HCT116 (cell line): ENCODE results near the gene WDFY2. TPM values are rescaled to one million over a fixed set of nuclear protein-coding genes. Genes with fewer than 3 reads are reported as not detected.

Experiments used
- ATAC-seq: fragments of 200-7000 bp; cut with Tn5 transposase; 2 replicates; pipeline ENCODE4 v1.9.1; 2020; ENCODE audit warnings: mild to moderate bottlenecking, moderate library complexity
- BruUV-seq: library from RNA; stranded (reverse); fragments of 400-500 nt; replicated peaks from 2 replicates; lab custom pipeline; 2021; lab: Mats Ljungman, UMichigan
- CTCF ChIA-PET: fragments of 300-600 bp; sonication (Branson Sonifier 250); formaldehyde crosslinking; loops from one replicate; lab custom pipeline; 2021; ENCODE audit warnings: antibody characterized with exemption; lab: Charles Lee
- POLR2A ChIA-PET: fragments of 300-600, 350-600 bp; sonication (Branson Sonifier 250); formaldehyde crosslinking; loops from one replicate; lab custom pipeline; 2021; ENCODE audit warnings: antibody characterized with exemption; lab: Charles Lee
- RAD21 ChIA-PET, 2 experiments: fragments of 300-600 bp; sonication (Branson Sonifier 250); formaldehyde crosslinking; loops; one replicate each; lab custom pipeline; 2023; ENCODE audit warnings: low total read pairs in 2 of 2; ENCODE audit not compliant: uncharacterized antibody in 2 of 2, unreplicated experiment in 2 of 2, low non-redundant PET in 1 of 2; lab: Charles Lee
- DNase-seq: peaks from one replicate; pipeline ENCODE4 v3.0.0-alpha.2; 2010; ENCODE audit warnings: low read depth, low spot score
- H2AFZ ChIP-seq: fragments of 200-600 bp; shearing (Covaris generic), sonication (generic); 2 replicates; pipeline ENCODE4 v1.6.1; 2017; ENCODE audit warnings: low read depth, mixed run types, mixed read lengths, antibody characterized with exemption, low read length; ENCODE audit not compliant: poor library complexity, severe bottlenecking
- H3K27ac ChIP-seq: 2 replicates; pipeline ENCODE4 v1.5.1; 2012; ENCODE audit warnings: low read depth, low read length
- H3K27me3 ChIP-seq: fragments of 200-600 bp; sonication (generic); 2 replicates; pipeline ENCODE4 v1.6.1; 2016; ENCODE audit warnings: mixed run types, low read length, mixed read lengths; ENCODE audit not compliant: insufficient read depth
- H3K36me3 ChIP-seq, 2 experiments: fragments of 200-500 bp in 1 of 2; fragments of 200-600 bp in 1 of 2; sonication (Bioruptor generic) in 1 of 2; sonication (generic) in 1 of 2; 2 replicates each; pipeline versions ENCODE4 v1.5.1 to v1.6.1; 2014 to 2016; ENCODE audit warnings: low read length in 2 of 2, inconsistent platforms in 1 of 2, mixed read lengths in 1 of 2, mixed run types in 1 of 2; ENCODE audit not compliant: insufficient read depth in 2 of 2, control insufficient read depth in 1 of 2
- H3K4me1 ChIP-seq, 2 experiments: fragments of 200-600 bp in 1 of 2; sonication (generic) in 1 of 2; 2 replicates each; pipeline versions ENCODE4 v1.5.1 to v1.6.1; 2012 to 2017; ENCODE audit warnings: low read length in 2 of 2, inconsistent platforms in 1 of 2, mild to moderate bottlenecking in 1 of 2, mixed read lengths in 1 of 2, mixed run types in 1 of 2, moderate library complexity in 1 of 2; ENCODE audit not compliant: insufficient read depth in 2 of 2, control insufficient read depth in 1 of 2
- H3K4me2 ChIP-seq: fragments of 200-600 bp; sonication (generic); 2 replicates; pipeline ENCODE4 v1.6.1; 2017; ENCODE audit warnings: mixed run types, low read length, mixed read lengths
- H3K4me3 ChIP-seq, 2 experiments: fragments of 200-600 bp in 1 of 2; sonication (generic) in 1 of 2; replicated peaks in 1 of 2; 2 replicates each; pipeline ENCODE4 v1.5.1; 2011 to 2016; ENCODE audit warnings: low read length in 2 of 2, control low read depth in 1 of 2, low read depth in 1 of 2, mild to moderate bottlenecking in 1 of 2, mixed read lengths in 1 of 2, mixed run types in 1 of 2
- H3K79me2 ChIP-seq: fragments of 200-600 bp; sonication (generic); 2 replicates; pipeline ENCODE4 v1.6.1; 2017; ENCODE audit warnings: mild to moderate bottlenecking, mixed run types, low read length, moderate library complexity, mixed read lengths; ENCODE audit not compliant: insufficient read depth
- H3K9ac ChIP-seq: fragments of 200-600 bp; sonication (generic); 2 replicates; pipeline ENCODE4 v1.6.1; 2016; ENCODE audit warnings: low read length, mixed read lengths
- H3K9me2 ChIP-seq: fragments of 200-600 bp; sonication (generic), shearing (Covaris generic); 2 replicates; pipeline ENCODE4 v1.6.1; 2017; ENCODE audit warnings: mixed run types, mild to moderate bottlenecking, moderate library complexity; ENCODE audit not compliant: insufficient read depth
- H3K9me3 ChIP-seq, 2 experiments: fragments of 200-500 bp in 1 of 2; fragments of 200-600 bp in 1 of 2; sonication (Bioruptor generic) in 1 of 2; sonication (generic) in 1 of 2; 2 replicates each; pipeline ENCODE4 v1.6.1; 2014 to 2017; ENCODE audit warnings: low read length in 2 of 2, mixed read lengths in 2 of 2, inconsistent platforms in 1 of 2, low read depth in 1 of 2, mild to moderate bottlenecking in 1 of 2, mixed run types in 1 of 2, moderate library complexity in 1 of 2; ENCODE audit not compliant: control insufficient read depth in 1 of 2, insufficient read depth in 1 of 2
- H4K20me1 ChIP-seq: fragments of 200-600 bp; sonication (generic), shearing (Covaris generic); 2 replicates; pipeline ENCODE4 v1.6.1; 2017; ENCODE audit warnings: mixed run types, mild to moderate bottlenecking, moderate library complexity; ENCODE audit not compliant: insufficient read depth
- CBX3 ChIP-seq: IDR thresholded peaks from 2 replicates; pipeline ENCODE4 v1.6.1; 2012; ENCODE audit warnings: low read depth
- CTCF ChIP-seq, 3 experiments: fragments of 200-600 bp in 1 of 3; sonication (generic) in 1 of 3; IDR thresholded peaks in 2 of 3; conservative IDR thresholded peaks in 1 of 3; 2 replicates each; pipeline ENCODE4 v1.5.1; 2012 to 2017; ENCODE audit warnings: low read depth in 2 of 3, low read length in 2 of 3, antibody characterized with exemption in 1 of 3, borderline replicate concordance in 1 of 3, control low read depth in 1 of 3, mild to moderate bottlenecking in 1 of 3, mixed read lengths in 1 of 3, mixed run types in 1 of 3, moderate library complexity in 1 of 3; ENCODE audit not compliant: insufficient read depth in 1 of 3
- EGR1 ChIP-seq: IDR thresholded peaks from 2 replicates; pipeline ENCODE4 v1.6.1; 2012; ENCODE audit warnings: low read depth
- EZH2phosphoT487 ChIP-seq: fragments of 200-600 bp; IDR thresholded peaks from 2 replicates; pipeline ENCODE4 v1.6.1; 2018; ENCODE audit warnings: antibody characterized with exemption, borderline replicate concordance
- FOSL1 ChIP-seq: IDR thresholded peaks from 2 replicates; pipeline ENCODE4 v1.6.1; 2012; ENCODE audit warnings: low read depth
- POLR2A ChIP-seq: IDR thresholded peaks from 2 replicates; pipeline ENCODE4 v1.7.0; 2011; ENCODE audit warnings: borderline replicate concordance; ENCODE audit not compliant: insufficient read depth, insufficient read length; ENCODE audit errors: extremely low read depth
- POLR2AphosphoS5 ChIP-seq: IDR thresholded peaks from 2 replicates; pipeline ENCODE4 v1.6.1; 2011; ENCODE audit warnings: mild to moderate bottlenecking, low read depth, low read length, moderate library complexity
- REST ChIP-seq: IDR thresholded peaks from 2 replicates; pipeline ENCODE4 v1.6.1; 2012; ENCODE audit warnings: low read depth
- SP1 ChIP-seq: IDR thresholded peaks from 2 replicates; pipeline ENCODE4 v1.6.1; 2012; ENCODE audit warnings: low read depth
- SRF ChIP-seq: IDR thresholded peaks from 2 replicates; pipeline ENCODE4 v1.6.1; 2012; ENCODE audit warnings: low read depth
- TCF7L2 ChIP-seq: IDR thresholded peaks from 2 replicates; pipeline ENCODE4 v1.7.0; 2011; ENCODE audit warnings: borderline replicate concordance, inconsistent platforms; ENCODE audit not compliant: insufficient read depth, insufficient read length; ENCODE audit errors: extremely low read depth
- intact Hi-C: fragments of 100-400 bp; cut with micrococcal nuclease; formaldehyde crosslinking; loops from 2 replicates; pipeline ENCODE4 v1.10.0; 2022
- total RNA-seq: library from RNA; stranded (reverse); gene quantifications from one replicate; pipeline ENCODE4 v1.2.1, GENCODE V29; 2021; ENCODE audit not compliant: unreplicated experiment

The WDFY2 gene
- total RNA-seq, 1 experiment from 2014 or later = 6.1 TPM

GRCh38 chr13:51668580-51669195, 84.4 kb downstream of the WDFY2 start:
- ChIA-PET POLR2A (no interaction called here), RAD21 (no interaction called here), CTCF (no interaction called here)
- H3K4me1 ChIP-seq = peaks cover 0 to 8% of the 10 kb centered on the region in 2 experiments; a peak in 2 of 4 replicates
- ATAC-seq (no peak), DNase-seq (no peak)
- TF ChIP-seq SP1 (no peak), SRF (no peak), CBX3 (no peak), FOSL1 (no peak), EZH2phosphoT487 (no peak), POLR2A (no peak), REST (no peak), TCF7L2 (no peak), POLR2AphosphoS5 (no peak), EGR1 (no peak), CTCF (IDR thresholded peaks at IDR 0.05 in 2 of 3, conservative IDR thresholded peaks at IDR 0.05 in 1 of 3; ENCODE audit: borderline replicate concordance in 1 of 3, insufficient read depth in 1 of 3, low read depth in 2 of 3, low read length in 2 of 3) (no peak)
- H2AFZ ChIP-seq = no peak overlapping the region
- no peaks in the 10 kb centered on the region for H3K9me2 ChIP-seq
- H3K4me2 ChIP-seq = no peak overlapping the region
- H3K27me3 ChIP-seq = no peaks in the 10 kb centered on the region
- no peak overlapping the region for H3K4me3 ChIP-seq
- peaks cover 4% of the 10 kb centered on the region; the same call in 1 of the 2 replicates for H4K20me1 ChIP-seq
- H3K36me3 ChIP-seq = no peaks in the 10 kb centered on the region
- intact Hi-C loops = no loop called here
- BruUV-seq = no TSS peak
- no peaks in the 10 kb centered on the region for H3K79me2 ChIP-seq
- no peaks in the 10 kb centered on the region for H3K9me3 ChIP-seq
- H3K9ac ChIP-seq = no peak overlapping the region
- H3K27ac ChIP-seq = no peak overlapping the region
